Suprapubic skin (tissue), 4 donors: ENCODE data around the gene CNTD1. TPM values are rescaled to one million over a fixed set of nuclear protein-coding genes. Genes with fewer than 3 reads are reported as not detected.
"Not testable (repeated sequence)": the region's sequence is repeated elsewhere in the genome, so short reads cannot be mapped to it uniquely, and the experiment has no call there.

Experiments used
- DNase-seq, 2 donors: peaks; one replicate each; pipeline ENCODE4 v3.0.0-alpha.2; 2019; ENCODE audit warnings: low spot score in 2 of 2
- H3K27ac ChIP-seq: fragments of 200-600 bp; sonication (generic); one replicate; pipeline ENCODE4 v1.5.1; 2019
- H3K27me3 ChIP-seq: fragments of 200-600 bp; sonication (generic); one replicate; pipeline ENCODE4 v1.5.1; 2019
- H3K36me3 ChIP-seq: fragments of 200-600 bp; sonication (generic); one replicate; pipeline ENCODE4 v1.5.1; 2019
- H3K4me1 ChIP-seq: fragments of 200-600 bp; sonication (generic); one replicate; pipeline ENCODE4 v1.5.1; 2019
- H3K4me3 ChIP-seq: fragments of 200-600 bp; sonication (generic); one replicate; pipeline ENCODE4 v1.5.1; 2019; ENCODE audit warnings: mild to moderate bottlenecking
- H3K9me3 ChIP-seq: fragments of 200-600 bp; sonication (generic); one replicate; pipeline ENCODE4 v1.5.1; 2019
- CTCF ChIP-seq, 2 donors: fragments of 200-600 bp in 1 of 2; fragments of 450-650 bp in 1 of 2; sonication (generic) in 1 of 2; IDR thresholded peaks; one replicate each; pipeline ENCODE4 v1.5.1; 2016 to 2019; ENCODE audit warnings: antibody characterized with exemption in 2 of 2, mild to moderate bottlenecking in 1 of 2, moderate library complexity in 1 of 2
- EP300 ChIP-seq: sonication (generic); formaldehyde crosslinking; IDR thresholded peaks from one replicate; pipeline ENCODE4 v1.6.1; 2017; ENCODE audit warnings: antibody characterized with exemption
- POLR2A ChIP-seq, 2 donors: fragments of 450-650 bp; IDR thresholded peaks; one replicate each; pipeline ENCODE4 v1.6.1; 2017; ENCODE audit warnings: antibody characterized with exemption in 2 of 2, mild to moderate bottlenecking in 2 of 2, moderate library complexity in 2 of 2
- POLR2AphosphoS5 ChIP-seq, 3 donors: sonication (generic); formaldehyde crosslinking; IDR thresholded peaks; one replicate each; pipeline ENCODE4 v1.6.1; 2017; ENCODE audit warnings: antibody characterized with exemption in 3 of 3
- WGBS: methylation state at CpG from one replicate; pipeline ENCODE4 v1.1.5; 2018; 5-methylcytosine and 5-hydroxymethylcytosine counted together
- total RNA-seq, 4 donors: library from RNA; depleted of rRNA; stranded (reverse); fragments of >200 nt; gene quantifications; one replicate each; pipeline ENCODE4 v1.1.0, GENCODE V29; 2016

The CNTD1 gene
- total RNA-seq, 4 donors from 2014 or later: 0.42 TPM; not detected in 3

DNA sequence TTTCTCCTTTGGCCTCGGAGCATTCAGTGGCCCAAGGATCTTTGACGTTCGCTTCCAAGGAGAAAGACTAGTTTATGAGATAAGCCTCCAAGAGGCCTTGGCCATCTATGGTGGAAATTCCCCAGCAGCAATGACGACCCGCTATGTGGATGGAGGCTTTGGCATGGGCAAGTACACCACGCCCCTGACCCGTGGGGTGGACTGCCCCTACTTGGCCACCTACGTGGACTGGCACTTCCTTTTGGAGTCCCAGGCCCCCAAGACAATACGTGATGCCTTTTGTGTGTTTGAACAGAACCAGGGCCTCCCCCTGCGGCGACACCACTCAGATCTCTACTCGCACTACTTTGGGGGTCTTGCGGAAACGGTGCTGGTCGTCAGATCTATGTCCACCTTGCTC, 53.7 kb downstream of the CNTD1 start:
- Histone ChIP-seq H3K27me3 (no peaks in the 10 kb centered on the region), H3K9me3 (no peaks in the 10 kb centered on the region), H3K4me3 (peak overlapping the region; percentile 33), H3K36me3 (no peaks in the 10 kb centered on the region), H3K4me1 (peaks cover 12% of the 10 kb centered on the region), H3K27ac (peak overlapping the region; percentile 17)
- TF ChIP-seq EP300 (no peak), POLR2A (IDR thresholded peaks at IDR 0.05) (no peak), CTCF (IDR thresholded peaks at IDR 0.05) (no peak), POLR2AphosphoS5 (IDR thresholded peaks at IDR 0.05) (no peak)
- DNase-seq: no peak
- WGBS: 87% methylated on average over 8 of the region's 15 CpGs

DNA sequence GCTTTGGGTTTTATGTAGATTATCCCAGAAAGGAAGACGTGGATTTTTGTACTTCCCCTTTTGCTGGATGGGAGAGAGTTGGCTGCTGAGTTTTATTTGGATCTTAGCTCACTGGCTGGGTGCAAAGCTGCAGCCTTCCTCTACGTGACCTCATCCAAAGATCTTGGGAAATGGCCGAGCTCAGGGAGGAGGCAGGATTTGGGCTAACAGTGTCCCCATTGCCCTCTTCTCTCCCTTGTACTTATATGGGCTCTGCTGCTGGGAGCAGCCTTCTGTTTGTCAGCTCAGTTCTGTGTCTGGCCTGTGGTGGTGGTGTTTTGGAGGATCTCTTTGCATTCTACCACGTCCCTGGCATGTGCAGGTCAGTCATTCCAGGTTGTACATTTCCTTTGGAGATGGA, 54.3 kb downstream of the CNTD1 start:
- H3K9me3 ChIP-seq: no peaks in the 10 kb centered on the region
- WGBS: 64% methylated on average over 4 of the region's 4 CpGs
- DNase-seq: peak in 1 of 2 donors; percentile 26
- no peaks in the 10 kb centered on the region for H3K27me3 ChIP-seq
- H3K27ac ChIP-seq: peak overlapping the region; percentile 17
- H3K4me1 ChIP-seq: peaks cover 12% of the 10 kb centered on the region
- H3K4me3 ChIP-seq: peak overlapping the region; percentile 33
- no peaks in the 10 kb centered on the region for H3K36me3 ChIP-seq
- TF ChIP-seq POLR2AphosphoS5 (IDR thresholded peaks at IDR 0.05) (no peak), CTCF (IDR thresholded peaks at IDR 0.05) (no peak), EP300 (no peak), POLR2A (IDR thresholded peaks at IDR 0.05) (no peak)

- 79% methylated on average over 5 of the region's 5 CpGs for WGBS
- TF ChIP-seq POLR2A (IDR thresholded peaks at IDR 0.05): no peak
- TF ChIP-seq POLR2AphosphoS5 (IDR thresholded peaks at IDR 0.05): no peak
- no peak for TF ChIP-seq EP300
- no peak for TF ChIP-seq CTCF (IDR thresholded peaks at IDR 0.05)
- peak overlapping the region; percentile 33 for H3K4me3 ChIP-seq
- H3K27me3 ChIP-seq: no peaks in the 10 kb centered on the region
- H3K4me1 ChIP-seq: peaks cover 12% of the 10 kb centered on the region
- DNase-seq: peak in 1 of 2 donors; percentile 45
- no peaks in the 10 kb centered on the region for H3K36me3 ChIP-seq
- no peaks in the 10 kb centered on the region for H3K9me3 ChIP-seq
- no peak overlapping the region for H3K27ac ChIP-seq
These were observed 54.9 kb downstream of the CNTD1 start for GRCh38 chr17:42853597-42853967.

- no peak for TF ChIP-seq EP300
- TF ChIP-seq POLR2AphosphoS5 (IDR thresholded peaks at IDR 0.05): no peak
- TF ChIP-seq POLR2A (IDR thresholded peaks at IDR 0.05): no peak
- TF ChIP-seq CTCF (IDR thresholded peaks at IDR 0.05): no peak
- Histone ChIP-seq H3K4me1 (peaks cover 12% of the 10 kb centered on the region), H3K27me3 (no peaks in the 10 kb centered on the region), H3K4me3 (peak overlapping the region; percentile 33), H3K9me3 (no peaks in the 10 kb centered on the region), H3K27ac (no peak overlapping the region), H3K36me3 (no peaks in the 10 kb centered on the region)
- WGBS: 89% methylated on average over 9 of the region's 15 CpGs
- DNase-seq: peak in 1 of 2 donors; percentile 51
These were observed 55.5 kb downstream of the CNTD1 start for GRCh38 chr17:42853968-42854790.

DNA sequence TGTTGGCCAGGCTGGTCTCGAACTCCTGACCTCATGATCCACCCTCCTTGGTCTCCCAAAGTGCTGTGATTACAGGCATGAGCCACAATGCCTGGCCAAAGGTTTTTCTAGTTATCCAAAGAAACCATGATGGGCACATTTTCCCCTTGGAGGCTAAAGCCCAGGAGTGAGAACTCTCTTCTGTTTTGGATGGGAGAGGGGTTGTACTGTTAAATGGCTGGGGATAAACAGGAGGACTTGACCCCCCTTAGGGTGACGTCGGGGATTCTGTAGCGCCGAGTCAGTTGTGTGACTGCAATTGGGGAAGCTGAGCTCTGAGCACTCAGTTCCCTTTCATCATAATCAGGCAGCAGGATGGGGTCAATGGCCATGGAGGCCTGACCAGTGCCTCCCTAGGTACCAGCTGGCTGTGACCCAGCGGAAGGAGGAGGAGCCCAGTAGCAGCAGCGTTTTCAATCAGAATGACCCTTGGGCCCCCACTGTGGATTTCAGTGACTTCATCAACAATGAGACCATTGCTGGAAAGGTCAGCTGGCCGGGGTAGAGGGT, 56.5 kb downstream of the CNTD1 start:
- Histone ChIP-seq H3K27ac (no peak overlapping the region), H3K4me3 (no peak overlapping the region), H3K36me3 (no peaks in the 10 kb centered on the region), H3K9me3 (no peaks in the 10 kb centered on the region), H3K4me1 (peaks cover 5% of the 10 kb centered on the region), H3K27me3 (no peaks in the 10 kb centered on the region)
- peak in 1 of 2 donors; percentile 34 for DNase-seq
- WGBS: 83% methylated on average over 8 of the region's 8 CpGs
- no peak for TF ChIP-seq CTCF (IDR thresholded peaks at IDR 0.05)
- no peak for TF ChIP-seq POLR2AphosphoS5 (IDR thresholded peaks at IDR 0.05)
- TF ChIP-seq POLR2A (IDR thresholded peaks at IDR 0.05): no peak
- no peak for TF ChIP-seq EP300

- not testable (repeated sequence) for H3K27me3 ChIP-seq, H3K4me1 ChIP-seq, DNase-seq, H3K9me3 ChIP-seq, H3K4me3 ChIP-seq, H3K36me3 ChIP-seq, H3K27ac ChIP-seq
- 76% methylated on average over 6 of the region's 8 CpGs for WGBS
These were observed 57.4 kb downstream of the CNTD1 start for GRCh38 chr17:42856093-42856492.

- H3K4me3 ChIP-seq, H3K9me3 ChIP-seq, H3K4me1 ChIP-seq, H3K27me3 ChIP-seq, H3K27ac ChIP-seq, DNase-seq, H3K36me3 ChIP-seq: not testable (repeated sequence)
- 73% methylated on average over 5 of the region's 8 CpGs for WGBS
These were observed 57.9 kb downstream of the CNTD1 start for GRCh38 chr17:42856516-42856915.
